MCF 10A (cell line): ENCODE data around the gene FBXO3. TPM values are rescaled to one million over a fixed set of nuclear protein-coding genes. Genes with fewer than 3 reads are reported as not detected.

Source experiments
- BruUV-seq: library from RNA; stranded (reverse); fragments of 400-500 nt; replicated peaks from 2 replicates; lab custom pipeline; 2021; lab: Mats Ljungman, UMichigan
- CTCF ChIA-PET: fragments of 300-600 bp; sonication (Branson Sonifier 250); formaldehyde crosslinking; extraction: SDS; loops from one replicate; lab custom pipeline; 2021; ENCODE audit warnings: antibody characterized with exemption, inconsistent platforms; lab: Yijun Ruan, JAX
- POLR2A ChIA-PET: fragments of 300-600, 350-650 bp; sonication (Branson Sonifier 250); formaldehyde crosslinking; extraction: SDS; loops from one replicate; lab custom pipeline; 2020; ENCODE audit warnings: antibody characterized with exemption, inconsistent platforms; lab: Yijun Ruan, JAX
- DNase-seq: peaks from one replicate; pipeline ENCODE4 v3.0.0-alpha.2; 2018; ENCODE audit not compliant: unreplicated experiment
- H3K27ac Mint-ChIP-seq: one replicate; pipeline ENCODE4 v1.8.0; 2022; ENCODE audit warnings: mild to moderate bottlenecking, low read depth, mixed read lengths; ENCODE audit not compliant: unreplicated experiment
- H3K27me3 Mint-ChIP-seq: one replicate; pipeline ENCODE4 v1.8.0; 2022; ENCODE audit warnings: mixed read lengths; ENCODE audit not compliant: insufficient read depth, unreplicated experiment
- H3K36me3 Mint-ChIP-seq: one replicate; pipeline ENCODE4 v1.8.0; 2022; ENCODE audit warnings: mild to moderate bottlenecking, moderate library complexity, mixed read lengths; ENCODE audit not compliant: insufficient read depth, unreplicated experiment
- H3K4me1 Mint-ChIP-seq: one replicate; pipeline ENCODE4 v1.8.0; 2022; ENCODE audit warnings: mixed read lengths; ENCODE audit not compliant: insufficient read depth, unreplicated experiment
- H3K4me3 Mint-ChIP-seq: one replicate; pipeline ENCODE4 v1.8.0; 2022; ENCODE audit warnings: mild to moderate bottlenecking, moderate library complexity, mixed read lengths; ENCODE audit not compliant: unreplicated experiment
- H3K9me3 Mint-ChIP-seq: one replicate; pipeline ENCODE4 v1.8.0; 2022; ENCODE audit warnings: mixed read lengths; ENCODE audit not compliant: unreplicated experiment
- CTCF ChIP-seq: fragments of 200-600 bp; IDR thresholded peaks from one replicate; pipeline ENCODE4 v1.8.0; 2022; ENCODE audit warnings: antibody characterized with exemption, mild to moderate bottlenecking; ENCODE audit not compliant: unreplicated experiment
- intact Hi-C: fragments of 100-400 bp; cut with micrococcal nuclease; formaldehyde crosslinking; loops from 2 replicates; pipeline ENCODE4 v1.14.1; 2022
- total RNA-seq: library from RNA; stranded (reverse); gene quantifications from 2 replicates; pipeline ENCODE4 v1.2.3, GENCODE V29; 2022

Gene FBXO3
- total RNA-seq, 1 experiment from 2014 or later: 20.1 TPM

GRCh38 chr11:33725496-33725895, 48.8 kb downstream of the FBXO3 start:
- peak overlapping the region; percentile 93 for H3K27ac Mint-ChIP-seq
- CTCF ChIA-PET: interaction anchor here (1.4 to 1.8 kb wide), 2 partner anchors 10 kb away, joined by 3 to 10 read pairs; no protein-coding TSS in a partner anchor
- peaks cover 68% of the 10 kb centered on the region for H3K4me1 Mint-ChIP-seq
- intact Hi-C loops: no loop called here
- no peaks in the 10 kb centered on the region for H3K27me3 Mint-ChIP-seq
- no peak for DNase-seq
- H3K36me3 Mint-ChIP-seq: peaks cover 72% of the 10 kb centered on the region
- peak overlapping the region; percentile 22 for H3K4me3 Mint-ChIP-seq
- no peaks in the 10 kb centered on the region for H3K9me3 Mint-ChIP-seq
- POLR2A ChIA-PET: interaction anchor here (0.8 to 16.2 kb wide), 3 partner anchors 12 to 34 kb away, joined by 4 to 409 read pairs (median 5); partner anchors contain the start of gene CD59
- no TSS peak for BruUV-seq
- no peak for TF ChIP-seq CTCF

- ChIA-PET CTCF (interaction anchor here (1.0 to 1.8 kb wide), 4 partner anchors 9 to 19 kb away, joined by 3 to 10 read pairs (median 8); no protein-coding TSS in a partner anchor), POLR2A (interaction anchor here (0.6 to 16.2 kb wide), 6 partner anchors 10 to 90 kb away, joined by 3 to 409 read pairs (median 8); partner anchors contain the start of gene CD59)
- Mint-ChIP-seq H3K27me3 (no peaks in the 10 kb centered on the region), H3K9me3 (no peaks in the 10 kb centered on the region), H3K27ac (peak overlapping the region; percentile 93), H3K4me1 (peaks cover 72% of the 10 kb centered on the region), H3K36me3 (peaks cover 74% of the 10 kb centered on the region), H3K4me3 (peak overlapping the region; percentile 63)
- DNase-seq: peak; percentile 55
- intact Hi-C loops: no loop called here
- TF ChIP-seq CTCF: no peak
- no TSS peak for BruUV-seq
These were observed 49.7 kb downstream of the FBXO3 start for GRCh38 chr11:33724644-33725035.

- Mint-ChIP-seq H3K4me3 (peak overlapping the region; percentile 63), H3K27me3 (no peaks in the 10 kb centered on the region), H3K4me1 (peaks cover 68% of the 10 kb centered on the region), H3K36me3 (peaks cover 74% of the 10 kb centered on the region), H3K9me3 (no peaks in the 10 kb centered on the region), H3K27ac (peak overlapping the region; percentile 93)
- ChIA-PET POLR2A (interaction anchor here (0.9 to 16.2 kb wide), 8 partner anchors 8 to 33 kb away, joined by 3 to 409 read pairs (median 6); partner anchors contain the start of gene CD59), CTCF (interaction anchor here (0.8 to 1.8 kb wide), 6 partner anchors 8 to 661 kb away, joined by 3 to 10 read pairs (median 3); partner anchors contain the start of gene CD59)
- no TSS peak for BruUV-seq
- peak; percentile 99 for DNase-seq
- no peak for TF ChIP-seq CTCF
- intact Hi-C loops: no loop called here
These were observed 51.0 kb downstream of the FBXO3 start for GRCh38 chr11:33723238-33723881.

- BruUV-seq: no TSS peak
- peaks cover 68% of the 10 kb centered on the region for H3K4me1 Mint-ChIP-seq
- ChIA-PET POLR2A (interaction anchor here (1.3 to 16.2 kb wide), 5 partner anchors 9 to 32 kb away, joined by 3 to 409 read pairs (median 7); partner anchors contain the start of gene CD59), CTCF (interaction anchor here (0.8 to 1.2 kb wide), 5 partner anchors 14 to 660 kb away, joined by 3 to 5 read pairs (median 3); partner anchors contain the start of gene CD59)
- H3K36me3 Mint-ChIP-seq: peaks cover 76% of the 10 kb centered on the region
- no peaks in the 10 kb centered on the region for H3K9me3 Mint-ChIP-seq
- no peaks in the 10 kb centered on the region for H3K27me3 Mint-ChIP-seq
- intact Hi-C loops: no loop called here
- H3K4me3 Mint-ChIP-seq: peak overlapping the region; percentile 63
- peak overlapping the region; percentile 93 for H3K27ac Mint-ChIP-seq
- no peak for TF ChIP-seq CTCF
- DNase-seq: peak; percentile 83
These were observed 51.6 kb downstream of the FBXO3 start for GRCh38 chr11:33722590-33723234.
